SU-DHL-6 (cell line): ENCODE measurements around the gene PCDHGA5.

Experiments used
- EZH2phosphoT487 ChIP-seq: fragments of 200-600 bp; sonication (generic), shearing (Covaris generic); conservative IDR thresholded peaks from 2 replicates; pipeline ENCODE4 v1.6.1; 2018; ENCODE audit warnings: mild to moderate bottlenecking, antibody characterized with exemption, low read length, moderate library complexity, mixed read lengths
- TF ChIP-seq, protein P1 (sequence below): fragments of 200-600 bp; sonication (generic); IDR thresholded peaks from one replicate; pipeline ENCODE4 v1.5.1; 2017; ENCODE audit warnings: antibody characterized with exemption, mild to moderate bottlenecking, low read length, moderate library complexity; ENCODE audit not compliant: insufficient read depth, poor library complexity, severe bottlenecking

DNA sequence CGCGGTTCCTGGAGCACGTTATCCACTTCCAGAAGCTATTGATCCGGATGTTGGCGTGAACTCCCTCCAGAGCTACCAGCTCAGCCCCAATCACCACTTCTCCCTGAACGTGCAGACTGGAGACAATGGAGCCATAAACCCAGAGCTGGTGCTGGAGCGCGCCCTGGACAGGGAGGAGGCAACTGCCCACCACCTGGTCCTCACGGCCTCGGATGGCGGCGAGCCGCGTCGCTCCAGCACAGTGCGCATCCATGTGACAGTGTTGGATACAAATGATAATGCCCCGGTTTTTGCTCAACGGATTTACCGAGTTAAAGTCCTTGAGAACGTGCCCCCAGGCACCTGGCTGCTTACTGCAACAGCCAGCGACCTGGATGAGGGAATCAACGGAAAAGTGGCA lies 39.4 kb downstream of the PCDHGA5 start:
- TF ChIP-seq, protein P1, sequence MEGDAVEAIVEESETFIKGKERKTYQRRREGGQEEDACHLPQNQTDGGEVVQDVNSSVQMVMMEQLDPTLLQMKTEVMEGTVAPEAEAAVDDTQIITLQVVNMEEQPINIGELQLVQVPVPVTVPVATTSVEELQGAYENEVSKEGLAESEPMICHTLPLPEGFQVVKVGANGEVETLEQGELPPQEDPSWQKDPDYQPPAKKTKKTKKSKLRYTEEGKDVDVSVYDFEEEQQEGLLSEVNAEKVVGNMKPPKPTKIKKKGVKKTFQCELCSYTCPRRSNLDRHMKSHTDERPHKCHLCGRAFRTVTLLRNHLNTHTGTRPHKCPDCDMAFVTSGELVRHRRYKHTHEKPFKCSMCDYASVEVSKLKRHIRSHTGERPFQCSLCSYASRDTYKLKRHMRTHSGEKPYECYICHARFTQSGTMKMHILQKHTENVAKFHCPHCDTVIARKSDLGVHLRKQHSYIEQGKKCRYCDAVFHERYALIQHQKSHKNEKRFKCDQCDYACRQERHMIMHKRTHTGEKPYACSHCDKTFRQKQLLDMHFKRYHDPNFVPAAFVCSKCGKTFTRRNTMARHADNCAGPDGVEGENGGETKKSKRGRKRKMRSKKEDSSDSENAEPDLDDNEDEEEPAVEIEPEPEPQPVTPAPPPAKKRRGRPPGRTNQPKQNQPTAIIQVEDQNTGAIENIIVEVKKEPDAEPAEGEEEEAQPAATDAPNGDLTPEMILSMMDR: no peak
- no peak for TF ChIP-seq EZH2phosphoT487
